Astrocyte (in vitro differentiated cells and primary cell): ENCODE data around the gene CYSTM1.

Experiments
- CTCF ChIP-seq: IDR thresholded peaks from 2 replicates; pipeline ENCODE4 v1.5.1; 2011; ENCODE audit warnings: low read depth, mild to moderate bottlenecking, inconsistent platforms, low read length, moderate library complexity; ENCODE audit not compliant: insufficient read depth
- EZH2 ChIP-seq: IDR thresholded peaks from 2 replicates; pipeline ENCODE4 v1.6.1; 2012; ENCODE audit warnings: mild to moderate bottlenecking, low read length, inconsistent platforms; ENCODE audit not compliant: insufficient read depth

GRCh38 chr5:140196115-140196814, 21.3 kb downstream of the CYSTM1 start:
- TF ChIP-seq CTCF (no peak), EZH2 (no peak)
